Panc1 (cell line): ENCODE results near the gene SMTNL1. TPM values are rescaled to one million over a fixed set of nuclear protein-coding genes. Genes with fewer than 3 reads are reported as not detected.
A peak's percentile ranks its signal among the peaks of the same experiment; 100 is the strongest.

Experiments used
- ATAC-seq: fragments of 200-7000 bp; cut with Tn5 transposase; 2 replicates; pipeline ENCODE4 v1.9.1; 2020; ENCODE audit warnings: mild to moderate bottlenecking, moderate library complexity
- BruUV-seq: library from RNA; stranded (reverse); fragments of 400-500 nt; replicated peaks from 2 replicates; lab custom pipeline; 2021; lab: Mats Ljungman, UMichigan
- CTCF ChIA-PET: fragments of 300-600 bp; sonication (Branson Sonifier 250); formaldehyde crosslinking; loops from one replicate; lab custom pipeline; 2022; ENCODE audit warnings: antibody characterized with exemption; lab: Charles Lee
- POLR2A ChIA-PET: fragments of 300-600 bp; sonication (Branson Sonifier 250); formaldehyde crosslinking; loops from one replicate; lab custom pipeline; 2022; ENCODE audit warnings: antibody characterized with exemption; lab: Charles Lee
- DNase-seq: peaks from one replicate; pipeline ENCODE4 v3.0.0-alpha.2; 2010; ENCODE audit warnings: low read depth, low spot score
- H3K27ac ChIP-seq: 2 replicates; pipeline ENCODE4 v1.5.1; 2011; ENCODE audit warnings: mild to moderate bottlenecking, low read length, inconsistent platforms
- H3K27me3 ChIP-seq: fragments of 200-500 bp; sonication (Bioruptor generic); 2 replicates; pipeline ENCODE4 v1.6.0; 2014; ENCODE audit warnings: low read length, inconsistent platforms; ENCODE audit not compliant: control insufficient read depth, insufficient read depth
- H3K36me3 ChIP-seq: fragments of 200-500 bp; sonication (Bioruptor generic); 2 replicates; pipeline ENCODE4 v1.5.1; 2014; ENCODE audit warnings: inconsistent platforms, mild to moderate bottlenecking, low read length, moderate library complexity; ENCODE audit not compliant: control insufficient read depth, insufficient read depth
- H3K4me1 ChIP-seq: 2 replicates; pipeline ENCODE4 v1.5.1; 2011; ENCODE audit warnings: inconsistent platforms, mild to moderate bottlenecking, low read length, moderate library complexity; ENCODE audit not compliant: control insufficient read depth, insufficient read depth
- H3K4me3 ChIP-seq, 2 experiments: 2 replicates each; pipeline ENCODE4 v1.5.1; 2011 to 2012; ENCODE audit warnings: low read depth in 2 of 2, low read length in 2 of 2, mild to moderate bottlenecking in 2 of 2, inconsistent platforms in 1 of 2, moderate library complexity in 1 of 2
- H3K9me3 ChIP-seq: fragments of 200-500 bp; sonication (Bioruptor generic); 2 replicates; pipeline ENCODE4 v1.5.1; 2014; ENCODE audit warnings: low read depth, mild to moderate bottlenecking, inconsistent platforms, low read length, moderate library complexity; ENCODE audit not compliant: control insufficient read depth, insufficient read depth
- POLR2AphosphoS5 ChIP-seq: IDR thresholded peaks from 2 replicates; pipeline ENCODE4 v1.6.1; 2012; ENCODE audit warnings: mild to moderate bottlenecking, low read depth, low read length, moderate library complexity
- SIN3A ChIP-seq: IDR thresholded peaks from 2 replicates; pipeline ENCODE4 v1.6.1; 2012; ENCODE audit warnings: low read depth, mild to moderate bottlenecking, low read length, moderate library complexity, borderline replicate concordance; ENCODE audit not compliant: insufficient read depth
- TCF7L2 ChIP-seq: IDR thresholded peaks from 2 replicates; pipeline ENCODE4 v1.6.1; 2011; ENCODE audit warnings: mild to moderate bottlenecking, low read depth, low read length, inconsistent platforms
- in situ Hi-C: cut with HindIII; loops from 2 replicates; pipeline ENCODE4 v1.10.0; 2016; ENCODE audit warnings: low sequenced_read_pairs, low pct_unique_long_range_greater_than_20kb
- intact Hi-C: fragments of 100-400 bp; cut with micrococcal nuclease; formaldehyde crosslinking; loops from one replicate; pipeline ENCODE4 v1.10.0; 2022; ENCODE audit not compliant: unreplicated experiment
- total RNA-seq: library from RNA; stranded (reverse); gene quantifications from one replicate; pipeline ENCODE4 v1.2.1, GENCODE V29; 2021; ENCODE audit not compliant: unreplicated experiment
- TF ChIP-seq, protein P1 (sequence below), 2 experiments: IDR thresholded peaks; 2 replicates each; pipeline ENCODE4 v1.6.1; 2011 to 2012; ENCODE audit warnings: low read depth in 2 of 2, control low read depth in 1 of 2, low read length in 1 of 2, mild to moderate bottlenecking in 1 of 2, moderate library complexity in 1 of 2; ENCODE audit not compliant: insufficient read depth in 1 of 2
- TF ChIP-seq, protein P2 (sequence below): fragments of 450-650 bp; IDR thresholded peaks from 2 replicates; pipeline ENCODE4 v1.5.1; 2017; ENCODE audit warnings: mild to moderate bottlenecking

Gene SMTNL1
- total RNA-seq, 1 experiment from 2014 or later, result not detected

DNA sequence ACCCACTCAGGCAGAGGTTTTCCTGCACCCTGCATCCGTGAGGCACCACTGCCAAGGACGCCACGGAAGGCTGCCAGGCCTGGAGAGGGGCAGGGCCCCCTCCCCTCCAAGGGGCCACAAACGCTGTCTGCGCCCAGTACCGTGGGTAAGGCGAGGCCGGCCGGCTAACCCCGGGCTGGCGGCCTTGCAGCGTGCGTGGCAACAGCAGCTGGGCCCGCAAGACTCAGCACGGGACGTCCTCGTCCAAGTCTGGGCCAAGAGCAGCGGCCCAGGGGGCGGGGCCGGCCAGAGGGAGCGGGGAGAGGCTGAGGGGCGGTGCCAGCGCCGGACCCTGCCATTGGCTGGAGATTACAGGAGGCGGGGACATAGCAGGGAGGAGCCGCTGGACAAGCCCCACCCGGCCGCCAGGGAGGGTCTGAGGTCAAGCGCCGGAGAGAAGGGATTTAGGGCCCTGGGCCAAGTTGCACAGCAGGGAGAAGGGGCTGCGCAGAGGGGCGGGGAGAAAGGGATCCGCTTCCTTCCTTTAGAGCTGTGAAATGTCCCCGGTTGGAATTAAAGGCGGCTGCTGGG, 37.9 kb upstream of the SMTNL1 start:
- H3K27me3 ChIP-seq, result no peaks in the 10 kb centered on the region
- no peak for DNase-seq
- in situ Hi-C loops, result no loop called here
- H3K27ac ChIP-seq, result no peak overlapping the region
- ATAC-seq, result peak; percentile 99
- H3K4me3 ChIP-seq, result peak overlapping the region; percentile 33 to 62
- no peaks in the 10 kb centered on the region for H3K36me3 ChIP-seq
- intact Hi-C loops, result no loop called here
- H3K9me3 ChIP-seq, result no peaks in the 10 kb centered on the region
- CTCF ChIA-PET, result no interaction called here
- POLR2A ChIA-PET, result interaction anchor here (0.7 kb wide), 1 partner anchor 16 kb away, joined by 4 read pairs; the partner anchor contains the start of gene SLC43A1
- no TSS peak for BruUV-seq
- peaks cover 6% of the 10 kb centered on the region; the same call in 1 of the 2 replicates for H3K4me1 ChIP-seq
- TF ChIP-seq, protein P1, sequence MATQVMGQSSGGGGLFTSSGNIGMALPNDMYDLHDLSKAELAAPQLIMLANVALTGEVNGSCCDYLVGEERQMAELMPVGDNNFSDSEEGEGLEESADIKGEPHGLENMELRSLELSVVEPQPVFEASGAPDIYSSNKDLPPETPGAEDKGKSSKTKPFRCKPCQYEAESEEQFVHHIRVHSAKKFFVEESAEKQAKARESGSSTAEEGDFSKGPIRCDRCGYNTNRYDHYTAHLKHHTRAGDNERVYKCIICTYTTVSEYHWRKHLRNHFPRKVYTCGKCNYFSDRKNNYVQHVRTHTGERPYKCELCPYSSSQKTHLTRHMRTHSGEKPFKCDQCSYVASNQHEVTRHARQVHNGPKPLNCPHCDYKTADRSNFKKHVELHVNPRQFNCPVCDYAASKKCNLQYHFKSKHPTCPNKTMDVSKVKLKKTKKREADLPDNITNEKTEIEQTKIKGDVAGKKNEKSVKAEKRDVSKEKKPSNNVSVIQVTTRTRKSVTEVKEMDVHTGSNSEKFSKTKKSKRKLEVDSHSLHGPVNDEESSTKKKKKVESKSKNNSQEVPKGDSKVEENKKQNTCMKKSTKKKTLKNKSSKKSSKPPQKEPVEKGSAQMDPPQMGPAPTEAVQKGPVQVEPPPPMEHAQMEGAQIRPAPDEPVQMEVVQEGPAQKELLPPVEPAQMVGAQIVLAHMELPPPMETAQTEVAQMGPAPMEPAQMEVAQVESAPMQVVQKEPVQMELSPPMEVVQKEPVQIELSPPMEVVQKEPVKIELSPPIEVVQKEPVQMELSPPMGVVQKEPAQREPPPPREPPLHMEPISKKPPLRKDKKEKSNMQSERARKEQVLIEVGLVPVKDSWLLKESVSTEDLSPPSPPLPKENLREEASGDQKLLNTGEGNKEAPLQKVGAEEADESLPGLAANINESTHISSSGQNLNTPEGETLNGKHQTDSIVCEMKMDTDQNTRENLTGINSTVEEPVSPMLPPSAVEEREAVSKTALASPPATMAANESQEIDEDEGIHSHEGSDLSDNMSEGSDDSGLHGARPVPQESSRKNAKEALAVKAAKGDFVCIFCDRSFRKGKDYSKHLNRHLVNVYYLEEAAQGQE (IDR thresholded peaks at IDR 0.05; ENCODE audit: insufficient read depth in 1 of 2, low read depth in 2 of 2, low read length in 1 of 2), result no peak
- TF ChIP-seq POLR2AphosphoS5, result no peak
- TF ChIP-seq, protein P2, sequence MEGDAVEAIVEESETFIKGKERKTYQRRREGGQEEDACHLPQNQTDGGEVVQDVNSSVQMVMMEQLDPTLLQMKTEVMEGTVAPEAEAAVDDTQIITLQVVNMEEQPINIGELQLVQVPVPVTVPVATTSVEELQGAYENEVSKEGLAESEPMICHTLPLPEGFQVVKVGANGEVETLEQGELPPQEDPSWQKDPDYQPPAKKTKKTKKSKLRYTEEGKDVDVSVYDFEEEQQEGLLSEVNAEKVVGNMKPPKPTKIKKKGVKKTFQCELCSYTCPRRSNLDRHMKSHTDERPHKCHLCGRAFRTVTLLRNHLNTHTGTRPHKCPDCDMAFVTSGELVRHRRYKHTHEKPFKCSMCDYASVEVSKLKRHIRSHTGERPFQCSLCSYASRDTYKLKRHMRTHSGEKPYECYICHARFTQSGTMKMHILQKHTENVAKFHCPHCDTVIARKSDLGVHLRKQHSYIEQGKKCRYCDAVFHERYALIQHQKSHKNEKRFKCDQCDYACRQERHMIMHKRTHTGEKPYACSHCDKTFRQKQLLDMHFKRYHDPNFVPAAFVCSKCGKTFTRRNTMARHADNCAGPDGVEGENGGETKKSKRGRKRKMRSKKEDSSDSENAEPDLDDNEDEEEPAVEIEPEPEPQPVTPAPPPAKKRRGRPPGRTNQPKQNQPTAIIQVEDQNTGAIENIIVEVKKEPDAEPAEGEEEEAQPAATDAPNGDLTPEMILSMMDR, result no peak
- no peak for TF ChIP-seq SIN3A
- no peak for TF ChIP-seq TCF7L2

DNA sequence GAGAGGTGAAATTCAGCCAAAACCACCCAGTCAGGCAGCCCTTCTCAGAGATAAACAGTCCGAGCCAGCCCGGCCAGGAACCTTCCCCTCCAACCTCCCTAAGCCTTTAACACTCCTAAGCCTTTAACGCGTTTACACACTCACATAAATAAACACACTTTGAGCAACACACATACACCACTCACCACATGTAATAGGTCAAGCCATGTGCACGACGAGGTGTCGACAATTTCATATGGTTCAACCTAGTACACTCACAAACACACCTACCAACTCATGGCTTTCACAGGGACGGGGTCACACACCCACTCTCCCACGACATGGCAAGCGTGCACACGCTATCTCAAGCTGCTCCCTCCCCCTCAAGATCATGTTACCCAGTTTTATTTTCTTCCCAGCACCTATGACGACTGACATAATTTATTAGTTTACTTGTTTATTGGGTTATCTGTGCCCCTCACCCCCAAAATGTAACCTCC, 37.4 kb upstream of the SMTNL1 start:
- ATAC-seq (peak; percentile 47), DNase-seq (no peak)
- in situ Hi-C loops, result no loop called here
- intact Hi-C loops, result no loop called here
- TF ChIP-seq, protein P1 (IDR thresholded peaks at IDR 0.05; ENCODE audit: insufficient read depth in 1 of 2, low read depth in 2 of 2, low read length in 1 of 2), result no peak
- TF ChIP-seq, protein P2, result no peak
- TF ChIP-seq TCF7L2 (no peak), POLR2AphosphoS5 (no peak), SIN3A (no peak)
- no peak overlapping the region for H3K27ac ChIP-seq
- H3K9me3 ChIP-seq, result no peaks in the 10 kb centered on the region
- H3K4me1 ChIP-seq, result peaks cover 6% of the 10 kb centered on the region; the same call in 1 of the 2 replicates
- no peaks in the 10 kb centered on the region for H3K27me3 ChIP-seq
- CTCF ChIA-PET, result no interaction called here
- BruUV-seq, result no TSS peak
- H3K4me3 ChIP-seq, result peak overlapping the region; percentile 33 to 62
- POLR2A ChIA-PET, result no interaction called here
- H3K36me3 ChIP-seq, result no peaks in the 10 kb centered on the region
